Activated naive CD4-positive, alpha-beta T cell (primary cell): ENCODE data around the gene PI4KB.
A peak's percentile ranks its signal among the peaks of the same experiment; 100 is the strongest.
"Not testable (repeated sequence)": the region's sequence is repeated elsewhere in the genome, so short reads cannot be mapped to it uniquely, and the experiment has no call there.

ENCODE experiments used
- DNase-seq, 4 experiments: peaks; one replicate each; lab custom pipeline; 2025; lab: John Stamatoyannopoulos, UW

PI4KB gene

GRCh38 chr1:151327223-151327902, at the start of gene PI4KB:
Gene PI4KB (minus strand): TSS chr1:151327416. CDS start chr1:151316481, 10,935 bp downstream.
- DNase-seq, result peak; percentile 53 to 72 (median 66)

- DNase-seq, result no peak
Observed at GRCh38 chr1:151373196-151373595, 46.0 kb upstream of the PI4KB start.

- no peak for DNase-seq
Observed at GRCh38 chr1:151372058-151372934, 45.1 kb upstream of the PI4KB start, which contains the start of gene SELENBP1. Gene SELENBP1 (minus strand): TSS chr1:151372705. CDS start chr1:151372641, 64 bp downstream.

GRCh38 chr1:151371370-151372057, 44.3 kb upstream of the PI4KB start:
- DNase-seq, result no peak

- DNase-seq, result no peak
Observed at GRCh38 chr1:151370211-151370911, 43.1 kb upstream of the PI4KB start.

GRCh38 chr1:151369621-151370048, 42.4 kb upstream of the PI4KB start:
- DNase-seq, result no peak

- no peak for DNase-seq
Observed at GRCh38 chr1:151369302-151369610, 42.0 kb upstream of the PI4KB start.

GRCh38 chr1:151368393-151369301, 41.4 kb upstream of the PI4KB start:
- DNase-seq, result no peak

- DNase-seq, result no peak
Observed at GRCh38 chr1:151367658-151368392, 40.6 kb upstream of the PI4KB start.

- DNase-seq, result no peak
Observed at GRCh38 chr1:151364996-151365395, 37.8 kb upstream of the PI4KB start.

- DNase-seq, result no peak
Observed at GRCh38 chr1:151362308-151363155, 35.3 kb upstream of the PI4KB start.

GRCh38 chr1:151361883-151362282, 34.7 kb upstream of the PI4KB start:
- DNase-seq, result no peak

- no peak for DNase-seq
Observed at GRCh38 chr1:151356696-151357095, 29.5 kb upstream of the PI4KB start.

GRCh38 chr1:151352021-151352718, 25.0 kb upstream of the PI4KB start:
- DNase-seq, result no peak

GRCh38 chr1:151350323-151350722, 23.1 kb upstream of the PI4KB start:
- not testable (repeated sequence) for DNase-seq

GRCh38 chr1:151347523-151348246, 20.5 kb upstream of the PI4KB start:
- no peak for DNase-seq

GRCh38 chr1:151346769-151347522, 19.7 kb upstream of the PI4KB start, which contains the start of gene RFX5:
Gene RFX5 (minus strand): TSS chr1:151347252. CDS start chr1:151346320, 932 bp downstream.
- DNase-seq, result peak; percentile 67 to 87 (median 76)
